H1 (cell line): Measurements from ENCODE around the gene MRFAP1L1.

Experiments
- CHD2 ChIP-seq: IDR thresholded peaks from 2 replicates; pipeline ENCODE4 v1.6.1; 2012; ENCODE audit warnings: low read length, improper control_type of control experiment
- CREB1 ChIP-seq: IDR thresholded peaks from 2 replicates; pipeline ENCODE4 v1.6.1; 2012; ENCODE audit warnings: inconsistent platforms
- EZH2 ChIP-seq: fragments of 200-600 bp; sonication (generic); IDR thresholded peaks from 2 replicates; pipeline ENCODE4 v1.7.1; 2012; ENCODE audit warnings: low read depth, mild to moderate bottlenecking, moderate library complexity, low read length, inconsistent platforms; ENCODE audit not compliant: severe bottlenecking
- JUN ChIP-seq: IDR thresholded peaks from 2 replicates; pipeline ENCODE4 v1.6.1; 2011; ENCODE audit warnings: low read depth, mild to moderate bottlenecking, improper control_type of control experiment, low read length
- KDM5A ChIP-seq: fragments of 200-600 bp; IDR thresholded peaks from 2 replicates; pipeline ENCODE4 v1.7.1; 2012; ENCODE audit warnings: mild to moderate bottlenecking, low read length, inconsistent platforms, mixed read lengths
- POU5F1 ChIP-seq: IDR thresholded peaks from 2 replicates; pipeline ENCODE4 v1.6.1; 2011; ENCODE audit warnings: low read depth, mild to moderate bottlenecking, low read length, moderate library complexity
- RAD21 ChIP-seq, 2 experiments: IDR thresholded peaks in 1 of 2; conservative IDR thresholded peaks in 1 of 2; 2 replicates each; pipeline ENCODE4 v1.6.1; 2011; ENCODE audit warnings: low read depth in 2 of 2, low read length in 2 of 2, improper control_type of control experiment in 1 of 2, inconsistent platforms in 1 of 2, mild to moderate bottlenecking in 1 of 2, moderate library complexity in 1 of 2
- SIX5 ChIP-seq: IDR thresholded peaks from 2 replicates; pipeline ENCODE4 v1.6.1; 2011; ENCODE audit warnings: mild to moderate bottlenecking, low read depth, low read length
- SP1 ChIP-seq: IDR thresholded peaks from 2 replicates; pipeline ENCODE4 v1.6.1; 2011; ENCODE audit warnings: low read depth, low read length
- TF ChIP-seq, protein P1 (sequence below), 3 experiments: IDR thresholded peaks; 1 replicate in 2 of 3; 2 replicates in 1 of 3; pipeline versions ENCODE4 v1.5.1 to v1.6.1; 2011; ENCODE audit warnings: low read length in 3 of 3, mild to moderate bottlenecking in 3 of 3, inconsistent platforms in 2 of 3, low read depth in 1 of 3, moderate library complexity in 1 of 3; ENCODE audit not compliant: insufficient read depth in 1 of 3; ENCODE audit errors: control extremely low read depth in 1 of 3
- TF ChIP-seq, protein P2 (sequence below): IDR thresholded peaks from 2 replicates; pipeline ENCODE4 v1.6.1; 2011; ENCODE audit warnings: low read depth, mild to moderate bottlenecking, low read length; ENCODE audit not compliant: insufficient read depth

DNA sequence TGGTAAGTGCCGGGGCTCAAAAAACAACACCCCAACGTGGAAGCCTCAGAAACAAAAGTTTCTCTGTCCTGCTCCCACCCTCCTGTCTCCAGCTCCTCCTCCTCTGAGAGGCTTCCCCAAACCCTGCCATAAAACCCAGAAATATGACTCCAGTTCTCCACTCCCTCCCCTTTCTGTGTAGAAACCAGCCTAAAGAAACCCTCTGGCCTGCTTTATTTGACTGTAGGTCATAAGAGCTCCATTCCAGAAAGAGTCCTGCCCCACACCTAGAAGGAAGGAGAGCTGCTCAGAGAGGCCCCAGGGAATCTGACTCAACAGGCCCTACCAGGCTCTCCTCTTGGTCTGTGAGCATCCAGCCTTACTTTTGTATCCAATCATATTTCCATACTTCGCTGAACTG is 16.9 kb downstream of the MRFAP1L1 start:
- TF ChIP-seq CHD2 = no peak
- TF ChIP-seq, protein P1, sequence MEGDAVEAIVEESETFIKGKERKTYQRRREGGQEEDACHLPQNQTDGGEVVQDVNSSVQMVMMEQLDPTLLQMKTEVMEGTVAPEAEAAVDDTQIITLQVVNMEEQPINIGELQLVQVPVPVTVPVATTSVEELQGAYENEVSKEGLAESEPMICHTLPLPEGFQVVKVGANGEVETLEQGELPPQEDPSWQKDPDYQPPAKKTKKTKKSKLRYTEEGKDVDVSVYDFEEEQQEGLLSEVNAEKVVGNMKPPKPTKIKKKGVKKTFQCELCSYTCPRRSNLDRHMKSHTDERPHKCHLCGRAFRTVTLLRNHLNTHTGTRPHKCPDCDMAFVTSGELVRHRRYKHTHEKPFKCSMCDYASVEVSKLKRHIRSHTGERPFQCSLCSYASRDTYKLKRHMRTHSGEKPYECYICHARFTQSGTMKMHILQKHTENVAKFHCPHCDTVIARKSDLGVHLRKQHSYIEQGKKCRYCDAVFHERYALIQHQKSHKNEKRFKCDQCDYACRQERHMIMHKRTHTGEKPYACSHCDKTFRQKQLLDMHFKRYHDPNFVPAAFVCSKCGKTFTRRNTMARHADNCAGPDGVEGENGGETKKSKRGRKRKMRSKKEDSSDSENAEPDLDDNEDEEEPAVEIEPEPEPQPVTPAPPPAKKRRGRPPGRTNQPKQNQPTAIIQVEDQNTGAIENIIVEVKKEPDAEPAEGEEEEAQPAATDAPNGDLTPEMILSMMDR (IDR thresholded peaks at IDR 0.05; ENCODE audit: control extremely low read depth in 1 of 3, insufficient read depth in 1 of 3, low read depth in 1 of 3, low read length in 3 of 3) = no peak
- TF ChIP-seq KDM5A = no peak
- no peak for TF ChIP-seq EZH2
- no peak for TF ChIP-seq SIX5
- no peak for TF ChIP-seq SP1
- TF ChIP-seq POU5F1 = no peak
- TF ChIP-seq CREB1 = no peak
- TF ChIP-seq, protein P2, sequence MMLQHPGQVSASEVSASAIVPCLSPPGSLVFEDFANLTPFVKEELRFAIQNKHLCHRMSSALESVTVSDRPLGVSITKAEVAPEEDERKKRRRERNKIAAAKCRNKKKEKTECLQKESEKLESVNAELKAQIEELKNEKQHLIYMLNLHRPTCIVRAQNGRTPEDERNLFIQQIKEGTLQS = no peak
- TF ChIP-seq RAD21 (IDR thresholded peaks at IDR 0.05 in 1 of 2, conservative IDR thresholded peaks at IDR 0.05 in 1 of 2; ENCODE audit: low read depth in 2 of 2, low read length in 2 of 2) = no peak
- no peak for TF ChIP-seq JUN
